ENCODE results near the gene MED19. TPM values are rescaled to one million over a fixed set of nuclear protein-coding genes. Genes with fewer than 3 reads are reported as not detected.
A peak's percentile ranks its signal among the peaks of the same experiment; 100 is the strongest.

The MED19 gene
- total and polyA plus RNA-seq, 3 experiments from 2014 or later, result 16.8 to 19.7 (median 18.4) TPM

DNA sequence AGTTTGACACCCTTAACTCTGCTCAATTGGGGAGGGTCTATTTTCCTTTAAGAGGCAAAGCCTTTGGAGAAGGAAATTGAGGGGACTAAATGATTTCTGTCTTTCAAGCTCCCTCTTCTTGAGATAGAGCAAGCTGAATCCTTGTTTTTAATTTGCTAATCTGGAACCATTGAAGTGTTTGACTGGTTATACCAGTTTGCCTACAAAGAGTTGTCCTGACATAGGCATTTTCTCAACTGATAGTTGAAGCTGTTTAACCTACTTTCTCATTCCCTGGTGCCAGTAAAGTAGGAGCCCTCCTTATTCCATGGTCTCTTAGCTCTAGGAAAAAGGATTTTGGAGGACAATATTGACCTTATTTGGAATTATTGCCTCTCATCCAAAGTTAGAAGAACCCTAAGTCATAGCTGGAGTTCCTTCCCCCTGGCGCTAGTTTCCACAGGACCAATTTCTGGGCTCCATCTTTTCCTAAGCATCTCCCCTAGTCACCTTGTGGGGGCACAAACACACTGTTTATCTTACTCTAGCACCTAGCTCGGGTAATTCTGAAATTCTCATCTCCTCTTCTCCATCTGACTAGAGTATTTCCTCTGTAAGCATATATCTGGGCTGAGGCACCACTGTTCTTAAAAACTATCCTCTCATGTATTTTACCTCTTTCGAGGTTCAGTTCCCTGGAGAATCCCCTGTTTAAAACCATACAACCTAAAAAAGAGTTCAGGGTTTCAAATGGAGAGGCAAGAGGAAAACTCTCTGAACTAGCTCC, 36.7 kb downstream of the MED19 start:
- ChIA-PET CTCF (interaction anchor here (1.0 to 3.1 kb wide), 2 partner anchors 9 to 108 kb away, joined by 3 to 9 read pairs; partner anchors contain the start of gene UBE2L6), POLR2A (interaction anchor here (0.5 to 0.6 kb wide), 2 partner anchors 11 to 1908 kb away, joined by 3 read pairs; no protein-coding TSS in a partner anchor)
- H3K27me3 ChIP-seq (ENCODE audit: insufficient read depth, low read length, poor library complexity, severe bottlenecking), result no peaks in the 10 kb centered on the region
- no peaks in the 10 kb centered on the region for H3K27me3 Mint-ChIP-seq
- DNase-seq, result no peak
- H3K36me3 Mint-ChIP-seq, result peaks cover 7 to 75% (median 22%) of the 10 kb centered on the region in 3 donors
- H3K36me3 ChIP-seq (ENCODE audit: insufficient read depth, low read length), result peaks cover 48% of the 10 kb centered on the region
- H3K27ac ChIP-seq (ENCODE audit: low read depth, low read length), result no peak overlapping the region
- H3K4me3 Mint-ChIP-seq, result peak overlapping the region in 3 of 7 donors; percentile 0 to 23 (median 7)
- no peaks in the 10 kb centered on the region for H3K9me3 ChIP-seq (ENCODE audit: low read length)
- H3K4me1 Mint-ChIP-seq, result peaks cover 61 to 89% (median 78%) of the 10 kb centered on the region in 3 donors
- no peak overlapping the region for H3K4me3 ChIP-seq (ENCODE audit: low read length)
- peaks cover 66% of the 10 kb centered on the region for H3K4me1 ChIP-seq (ENCODE audit: insufficient read depth, low read length)
- peak overlapping the region in 7 of 8 donors; percentile 8 to 88 (median 69) for H3K27ac Mint-ChIP-seq
- H3K9me3 Mint-ChIP-seq, result no peaks in the 10 kb centered on the region

DNA sequence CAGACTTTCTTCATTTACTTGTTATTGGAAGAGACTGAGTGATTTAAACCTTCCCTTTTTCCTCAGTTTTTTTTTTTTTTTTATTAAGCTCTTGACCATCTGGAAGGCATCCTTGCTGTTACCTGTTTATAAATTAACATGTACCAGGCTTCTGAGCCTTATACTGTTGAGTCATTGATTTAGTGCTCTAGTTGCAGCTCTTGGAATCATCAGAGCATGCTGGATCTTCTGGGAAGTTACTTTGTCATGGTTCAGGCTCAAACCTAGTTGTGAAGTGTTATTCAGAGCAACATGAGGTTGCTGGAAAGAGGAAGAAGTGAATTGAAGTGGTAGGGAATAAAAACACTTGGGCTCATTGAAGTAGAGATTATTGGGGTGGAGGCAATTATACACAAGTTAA, 37.8 kb downstream of the MED19 start:
- H3K27ac ChIP-seq (ENCODE audit: low read depth, low read length), result no peak overlapping the region
- POLR2A ChIA-PET, result no interaction called here
- H3K4me3 Mint-ChIP-seq, result peak overlapping the region in 2 of 7 donors; percentile 1 to 32
- H3K36me3 ChIP-seq (ENCODE audit: insufficient read depth, low read length), result peaks cover 47% of the 10 kb centered on the region
- peaks cover 63 to 90% (median 80%) of the 10 kb centered on the region in 3 donors for H3K4me1 Mint-ChIP-seq
- H3K9me3 ChIP-seq (ENCODE audit: low read length), result no peaks in the 10 kb centered on the region
- H3K4me3 ChIP-seq (ENCODE audit: low read length), result no peak overlapping the region
- H3K9me3 Mint-ChIP-seq, result no peaks in the 10 kb centered on the region
- H3K4me1 ChIP-seq (ENCODE audit: insufficient read depth, low read length), result peaks cover 65% of the 10 kb centered on the region
- no peaks in the 10 kb centered on the region for H3K27me3 ChIP-seq (ENCODE audit: insufficient read depth, low read length, poor library complexity, severe bottlenecking)
- peak overlapping the region in 6 of 8 donors; percentile 44 to 83 (median 69) for H3K27ac Mint-ChIP-seq
- no peaks in the 10 kb centered on the region for H3K27me3 Mint-ChIP-seq
- no peak for DNase-seq
- peaks cover 7 to 67% (median 22%) of the 10 kb centered on the region in 3 donors for H3K36me3 Mint-ChIP-seq
- CTCF ChIA-PET, result interaction anchor here (3.1 kb wide), 1 partner anchor 106 kb away, joined by 9 read pairs; the partner anchor contains the start of gene UBE2L6

DNA sequence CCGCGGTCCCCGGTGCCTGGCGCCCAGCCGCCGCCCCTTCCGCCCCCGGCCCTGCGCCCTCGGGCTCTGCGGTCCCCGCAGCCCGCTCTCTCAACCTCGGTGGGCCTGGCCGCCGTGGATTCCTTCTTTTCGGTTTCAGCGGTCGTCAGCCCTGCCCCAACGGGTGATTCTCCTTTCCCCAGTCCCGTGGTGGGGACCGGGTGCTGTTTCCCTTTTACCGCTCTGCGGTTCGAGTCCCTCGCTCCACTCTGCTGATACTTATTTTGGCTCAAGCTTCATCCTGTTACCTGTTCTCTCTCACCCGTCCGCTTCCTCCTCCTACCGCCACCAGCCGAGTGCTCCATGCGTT, 43.6 kb downstream of the MED19 start:
- peak in 1 of 5 donors; percentile 70 for DNase-seq
- Histone ChIP-seq H3K4me1 (ENCODE audit: insufficient read depth, low read length) (peaks cover 41% of the 10 kb centered on the region), H3K36me3 (ENCODE audit: insufficient read depth, low read length) (peaks cover 18% of the 10 kb centered on the region), H3K27me3 (ENCODE audit: insufficient read depth, low read length, poor library complexity, severe bottlenecking) (no peaks in the 10 kb centered on the region), H3K9me3 (ENCODE audit: low read length) (no peaks in the 10 kb centered on the region), H3K27ac (ENCODE audit: low read depth, low read length) (peak overlapping the region; percentile 97), H3K4me3 (ENCODE audit: low read length) (peak overlapping the region; percentile 84)
- H3K36me3 Mint-ChIP-seq, result peaks cover 7 to 40% (median 11%) of the 10 kb centered on the region in 3 donors
- H3K9me3 Mint-ChIP-seq, result no peaks in the 10 kb centered on the region
- H3K4me3 Mint-ChIP-seq, result peak overlapping the region; percentile 87 to 97 (median 93)
- H3K27me3 Mint-ChIP-seq, result peaks cover 0 to 13% of the 10 kb centered on the region in 2 donors
- H3K4me1 Mint-ChIP-seq, result peaks cover 45 to 68% (median 61%) of the 10 kb centered on the region in 3 donors
- CTCF ChIA-PET, result interaction anchor here (2.9 kb wide), 1 partner anchor 132 kb away, joined by 9 read pairs; no protein-coding TSS in a partner anchor
- POLR2A ChIA-PET, result interaction anchor here (1.0 to 2.4 kb wide), 3 partner anchors 11 to 132 kb away, joined by 4 to 8 read pairs (median 5); partner anchors contain the start of genes CLP1, MED19 and TMX2
- H3K27ac Mint-ChIP-seq, result peak overlapping the region; percentile 98 to 100 (median 100)

GRCh38 chr11:57667736-57668433, 44.1 kb downstream of the MED19 start, which contains the start of gene ZDHHC5:
TSS of gene ZDHHC5 (plus strand) at chr11:57668114. CDS start at chr11:57673091, 4,977 bp downstream.
- Mint-ChIP-seq H3K27ac (peak within 1 kb of the TSS; percentile 98 to 100 (median 100)), H3K9me3 (no peaks in the 10 kb centered on the region), H3K4me1 (peaks cover 40 to 64% (median 56%) of the 10 kb centered on the region in 3 donors), H3K4me3 (peak within 1 kb of the TSS; percentile 87 to 97 (median 93)), H3K36me3 (peaks cover 4 to 36% (median 6%) of the 10 kb centered on the region in 3 donors), H3K27me3 (peaks cover 0 to 13% of the 10 kb centered on the region in 2 donors)
- peaks cover 36% of the 10 kb centered on the region for H3K4me1 ChIP-seq (ENCODE audit: insufficient read depth, low read length)
- CTCF ChIA-PET, result interaction anchor here (0.8 to 2.9 kb wide), 4 partner anchors 13 to 133 kb away, joined by 3 to 9 read pairs (median 6); partner anchors contain the start of gene YPEL4
- DNase-seq, result peak; percentile 99 to 100 (median 100)
- peak within 1 kb of the TSS; percentile 84 for H3K4me3 ChIP-seq (ENCODE audit: low read length)
- no peaks in the 10 kb centered on the region for H3K9me3 ChIP-seq (ENCODE audit: low read length)
- H3K27ac ChIP-seq (ENCODE audit: low read depth, low read length), result peak within 1 kb of the TSS; percentile 97
- H3K36me3 ChIP-seq (ENCODE audit: insufficient read depth, low read length), result peaks cover 13% of the 10 kb centered on the region
- POLR2A ChIA-PET, result interaction anchor here (1.0 to 2.4 kb wide), 5 partner anchors 11 to 132 kb away, joined by 4 to 8 read pairs (median 4); partner anchors contain the start of genes CLP1, MED19 and TMX2
- H3K27me3 ChIP-seq (ENCODE audit: insufficient read depth, low read length, poor library complexity, severe bottlenecking), result no peaks in the 10 kb centered on the region

DNA sequence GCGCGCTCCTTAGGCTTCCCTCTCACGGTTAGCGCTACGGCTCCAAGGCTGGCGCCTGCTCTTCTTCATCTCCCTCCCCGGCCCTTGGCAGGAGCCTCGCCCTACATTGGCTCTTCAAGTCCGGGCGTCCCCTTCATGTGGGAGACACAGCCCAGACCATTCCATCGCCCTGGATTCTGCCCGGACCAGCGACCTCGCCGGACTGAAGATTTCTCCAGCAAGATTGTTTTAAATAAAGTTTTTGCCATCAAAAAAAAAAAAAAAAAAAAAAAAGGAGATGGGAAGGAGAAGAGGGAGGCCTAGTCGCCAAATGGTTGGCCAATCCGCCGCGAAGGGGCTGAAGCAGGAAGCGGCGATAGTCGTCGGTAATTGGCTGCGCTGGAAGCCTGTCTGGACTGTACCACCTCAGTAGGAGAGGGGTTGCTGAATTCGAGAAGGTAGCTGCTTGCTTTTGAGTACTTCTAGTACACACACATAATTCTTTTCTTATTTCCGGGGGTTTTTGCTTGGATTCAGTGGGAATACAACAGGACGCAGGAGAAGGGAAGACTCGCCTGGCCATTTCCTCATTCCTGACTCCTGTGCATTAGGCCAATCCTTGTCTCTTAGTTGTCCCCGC, 44.8 kb downstream of the MED19 start:
- Histone ChIP-seq H3K4me1 (ENCODE audit: insufficient read depth, low read length) (peaks cover 33% of the 10 kb centered on the region), H3K27me3 (ENCODE audit: insufficient read depth, low read length, poor library complexity, severe bottlenecking) (no peaks in the 10 kb centered on the region), H3K4me3 (ENCODE audit: low read length) (peak overlapping the region; percentile 74), H3K9me3 (ENCODE audit: low read length) (no peaks in the 10 kb centered on the region), H3K27ac (ENCODE audit: low read depth, low read length) (peak overlapping the region; percentile 97), H3K36me3 (ENCODE audit: insufficient read depth, low read length) (peaks cover 13% of the 10 kb centered on the region)
- H3K4me3 Mint-ChIP-seq, result peak overlapping the region; percentile 87 to 97 (median 93)
- POLR2A ChIA-PET, result interaction anchor here (1.0 to 2.4 kb wide), 5 partner anchors 10 to 136 kb away, joined by 3 to 8 read pairs (median 4); partner anchors contain the start of genes CLP1, MED19, TIMM10 and TMX2
- CTCF ChIA-PET, result interaction anchor here (0.8 to 2.4 kb wide), 7 partner anchors 8 to 332 kb away, joined by 3 to 8 read pairs (median 4); partner anchors contain the start of genes SSRP1, UBE2L6 and YPEL4
- peak overlapping the region; percentile 98 to 100 (median 100) for H3K27ac Mint-ChIP-seq
- peaks cover 5 to 36% (median 6%) of the 10 kb centered on the region in 3 donors for H3K36me3 Mint-ChIP-seq
- H3K9me3 Mint-ChIP-seq, result no peaks in the 10 kb centered on the region
- H3K27me3 Mint-ChIP-seq, result peaks cover 0 to 13% of the 10 kb centered on the region in 2 donors
- peaks cover 41 to 57% (median 54%) of the 10 kb centered on the region in 3 donors for H3K4me1 Mint-ChIP-seq
- DNase-seq, result peak in 4 of 5 donors; percentile 91 to 98 (median 95)

DNA sequence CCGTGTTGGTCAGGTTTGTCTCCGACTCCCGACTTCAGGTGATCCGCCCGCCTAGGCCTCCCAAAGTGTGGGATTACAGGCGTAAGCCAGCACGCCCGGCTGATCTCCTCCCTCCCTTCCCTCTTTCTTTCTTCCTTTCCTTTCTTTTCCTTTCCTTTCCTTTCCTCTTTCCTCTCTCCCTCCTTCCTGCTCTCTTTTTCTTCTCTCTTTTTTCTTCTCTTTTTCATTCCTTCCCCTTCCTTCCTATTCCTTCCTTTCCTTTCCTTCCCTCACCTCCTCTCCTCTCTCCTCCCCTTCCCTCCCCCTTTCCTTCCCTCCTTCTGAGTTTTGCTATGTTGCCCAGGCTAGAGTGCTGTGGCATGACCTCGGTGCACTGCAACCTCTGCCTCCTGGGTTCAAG, 48.0 kb downstream of the MED19 start:
- Histone ChIP-seq H3K27ac (ENCODE audit: low read depth, low read length) (no peak overlapping the region), H3K36me3 (ENCODE audit: insufficient read depth, low read length) (peaks cover 35% of the 10 kb centered on the region), H3K27me3 (ENCODE audit: insufficient read depth, low read length, poor library complexity, severe bottlenecking) (no peaks in the 10 kb centered on the region), H3K9me3 (ENCODE audit: low read length) (no peaks in the 10 kb centered on the region), H3K4me3 (ENCODE audit: low read length) (no peak overlapping the region), H3K4me1 (ENCODE audit: insufficient read depth, low read length) (peaks cover 11% of the 10 kb centered on the region)
- Mint-ChIP-seq H3K27ac (peak overlapping the region in 1 of 8 donors; percentile 82), H3K9me3 (no peaks in the 10 kb centered on the region), H3K27me3 (peaks cover 0 to 13% of the 10 kb centered on the region in 2 donors), H3K4me3 (peak overlapping the region in 1 of 7 donors; percentile 65), H3K4me1 (peaks cover 27 to 43% (median 37%) of the 10 kb centered on the region in 3 donors), H3K36me3 (peaks cover 10 to 48% (median 10%) of the 10 kb centered on the region in 3 donors)
- POLR2A ChIA-PET, result no interaction called here
- no peak for DNase-seq
- CTCF ChIA-PET, result no interaction called here

- Histone ChIP-seq H3K4me1 (ENCODE audit: insufficient read depth, low read length) (peaks cover 12% of the 10 kb centered on the region), H3K27me3 (ENCODE audit: insufficient read depth, low read length, poor library complexity, severe bottlenecking) (no peaks in the 10 kb centered on the region), H3K4me3 (ENCODE audit: low read length) (no peak overlapping the region), H3K27ac (ENCODE audit: low read depth, low read length) (no peak overlapping the region), H3K36me3 (ENCODE audit: insufficient read depth, low read length) (peaks cover 35% of the 10 kb centered on the region), H3K9me3 (ENCODE audit: low read length) (no peaks in the 10 kb centered on the region)
- Mint-ChIP-seq H3K4me3 (peak overlapping the region in 1 of 7 donors; percentile 68), H3K27ac (peak overlapping the region in 1 of 8 donors; percentile 16), H3K36me3 (peaks cover 10 to 45% (median 10%) of the 10 kb centered on the region in 3 donors), H3K9me3 (no peaks in the 10 kb centered on the region), H3K27me3 (peaks cover 0 to 13% of the 10 kb centered on the region in 2 donors), H3K4me1 (peaks cover 27 to 47% (median 39%) of the 10 kb centered on the region in 3 donors)
- POLR2A ChIA-PET, result no interaction called here
- no peak for DNase-seq
- CTCF ChIA-PET, result interaction anchor here (1.0 kb wide), 1 partner anchor 18 kb away, joined by 3 read pairs; no protein-coding TSS in a partner anchor
Measured at GRCh38 chr11:57662893-57663292, 49.1 kb downstream of the MED19 start.
